ENCODE data around the gene CNTNAP5.

The CNTNAP5 gene

GRCh38 chr2:124953921-124954320 lies 928.8 kb downstream of the CNTNAP5 start:
- no peak for DNase-seq

GRCh38 chr2:124959581-124959980 lies 934.5 kb downstream of the CNTNAP5 start:
- DNase-seq = no peak

- no peak for DNase-seq
These were observed 936.0 kb downstream of the CNTNAP5 start for GRCh38 chr2:124961132-124961531.
